ENCODE data around the gene DPYSL4. TPM values are rescaled to one million over a fixed set of nuclear protein-coding genes. Genes with fewer than 3 reads are reported as not detected.

The DPYSL4 gene
- total and polyA plus RNA-seq, 2 experiments from 2014 or later = 2.1 to 4.1 TPM

- no peaks in the 10 kb centered on the region for H3K79me2 ChIP-seq
- DNase-seq (ENCODE audit: low spot score) = no peak
- H3K27ac ChIP-seq = no peak overlapping the region
- H3K27me3 ChIP-seq = no peaks in the 10 kb centered on the region
- no peaks in the 10 kb centered on the region for H3K9me2 ChIP-seq (replicated peaks; ENCODE audit: insufficient read depth)
- TF ChIP-seq EZH2phosphoT487 (IDR thresholded peaks at IDR 0.05; ENCODE audit: low read depth, severe bottlenecking, unreplicated experiment) (no peak), EZH2 (IDR thresholded peaks at IDR 0.05; ENCODE audit: borderline replicate concordance) (no peak)
- TF ChIP-seq, protein P1, sequence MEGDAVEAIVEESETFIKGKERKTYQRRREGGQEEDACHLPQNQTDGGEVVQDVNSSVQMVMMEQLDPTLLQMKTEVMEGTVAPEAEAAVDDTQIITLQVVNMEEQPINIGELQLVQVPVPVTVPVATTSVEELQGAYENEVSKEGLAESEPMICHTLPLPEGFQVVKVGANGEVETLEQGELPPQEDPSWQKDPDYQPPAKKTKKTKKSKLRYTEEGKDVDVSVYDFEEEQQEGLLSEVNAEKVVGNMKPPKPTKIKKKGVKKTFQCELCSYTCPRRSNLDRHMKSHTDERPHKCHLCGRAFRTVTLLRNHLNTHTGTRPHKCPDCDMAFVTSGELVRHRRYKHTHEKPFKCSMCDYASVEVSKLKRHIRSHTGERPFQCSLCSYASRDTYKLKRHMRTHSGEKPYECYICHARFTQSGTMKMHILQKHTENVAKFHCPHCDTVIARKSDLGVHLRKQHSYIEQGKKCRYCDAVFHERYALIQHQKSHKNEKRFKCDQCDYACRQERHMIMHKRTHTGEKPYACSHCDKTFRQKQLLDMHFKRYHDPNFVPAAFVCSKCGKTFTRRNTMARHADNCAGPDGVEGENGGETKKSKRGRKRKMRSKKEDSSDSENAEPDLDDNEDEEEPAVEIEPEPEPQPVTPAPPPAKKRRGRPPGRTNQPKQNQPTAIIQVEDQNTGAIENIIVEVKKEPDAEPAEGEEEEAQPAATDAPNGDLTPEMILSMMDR (IDR thresholded peaks at IDR 0.05; ENCODE audit: poor library complexity) = no peak
- H4K20me1 ChIP-seq (ENCODE audit: insufficient read depth, poor library complexity, severe bottlenecking) = no peaks in the 10 kb centered on the region
- no peak overlapping the region for H3K4me3 ChIP-seq
- 91% methylated on average over 1 of the region's 1 CpG for WGBS (ENCODE audit: low lambda C conversion rate, missing lambda C conversion rate)
- H3K36me3 ChIP-seq (replicated peaks; ENCODE audit: insufficient read depth, low read depth) = no peaks in the 10 kb centered on the region
- H3K4me1 ChIP-seq (ENCODE audit: insufficient read depth) = no peaks in the 10 kb centered on the region
- no peak overlapping the region for H3K4me2 ChIP-seq
- H2AFZ ChIP-seq = no peak overlapping the region
- H3K9me3 ChIP-seq (ENCODE audit: low read depth) = no peaks in the 10 kb centered on the region
Observed at GRCh38 chr10:132154931-132155330, 31.8 kb upstream of the DPYSL4 start.

DNA sequence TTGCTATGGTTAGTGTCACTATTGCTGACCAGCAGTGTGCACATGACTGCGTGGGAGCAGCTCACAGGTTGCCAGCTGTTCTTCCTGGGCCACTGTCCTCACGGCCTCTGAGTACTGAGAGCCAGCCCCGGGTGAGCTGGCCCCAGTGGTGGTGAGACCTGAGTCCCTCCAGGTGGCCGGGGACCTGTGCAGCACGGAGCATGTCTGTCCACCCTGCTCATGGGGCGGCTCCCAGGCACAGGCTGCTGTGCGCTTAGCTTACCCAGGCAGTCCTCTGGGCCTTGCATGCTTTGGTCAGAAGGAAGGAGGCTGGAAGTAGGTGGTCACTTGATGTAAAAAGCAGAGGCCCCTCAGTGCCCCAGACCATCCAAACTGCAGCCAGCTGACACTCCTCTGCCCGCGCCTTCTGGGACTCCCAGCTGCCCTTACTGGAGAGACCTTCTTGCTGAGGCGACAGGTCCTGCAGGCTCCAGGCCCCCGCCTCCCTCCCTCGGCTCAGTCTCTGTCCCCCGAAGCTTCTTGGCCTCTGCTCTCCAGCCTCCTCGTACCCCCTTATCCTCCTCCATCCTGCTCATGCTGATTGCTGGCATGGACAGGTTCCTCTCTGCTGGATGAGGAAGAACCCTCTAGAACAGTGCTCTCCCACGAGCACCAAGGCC lies 30.9 kb upstream of the DPYSL4 start:
- H4K20me1 ChIP-seq (ENCODE audit: insufficient read depth, poor library complexity, severe bottlenecking) = no peaks in the 10 kb centered on the region
- H3K4me3 ChIP-seq = no peak overlapping the region
- no peaks in the 10 kb centered on the region for H3K9me2 ChIP-seq (replicated peaks; ENCODE audit: insufficient read depth)
- no peaks in the 10 kb centered on the region for H3K4me1 ChIP-seq (ENCODE audit: insufficient read depth)
- TF ChIP-seq, protein P1 (IDR thresholded peaks at IDR 0.05; ENCODE audit: poor library complexity) = no peak
- TF ChIP-seq EZH2phosphoT487 (IDR thresholded peaks at IDR 0.05; ENCODE audit: low read depth, severe bottlenecking, unreplicated experiment) (no peak), EZH2 (IDR thresholded peaks at IDR 0.05; ENCODE audit: borderline replicate concordance) (no peak)
- no peaks in the 10 kb centered on the region for H3K36me3 ChIP-seq (replicated peaks; ENCODE audit: insufficient read depth, low read depth)
- H2AFZ ChIP-seq = no peak overlapping the region
- 79% methylated on average over 15 of the region's 15 CpGs for WGBS (ENCODE audit: low lambda C conversion rate, missing lambda C conversion rate)
- no peaks in the 10 kb centered on the region for H3K79me2 ChIP-seq
- H3K4me2 ChIP-seq = no peak overlapping the region
- DNase-seq (ENCODE audit: low spot score) = no peak
- H3K27ac ChIP-seq = no peak overlapping the region
- no peaks in the 10 kb centered on the region for H3K27me3 ChIP-seq
- H3K9me3 ChIP-seq (ENCODE audit: low read depth) = no peaks in the 10 kb centered on the region

GRCh38 chr10:132156382-132156781 lies 30.4 kb upstream of the DPYSL4 start:
- H3K79me2 ChIP-seq = no peaks in the 10 kb centered on the region
- H3K9me3 ChIP-seq (ENCODE audit: low read depth) = no peaks in the 10 kb centered on the region
- H3K27me3 ChIP-seq = no peaks in the 10 kb centered on the region
- H3K9me2 ChIP-seq (replicated peaks; ENCODE audit: insufficient read depth) = no peaks in the 10 kb centered on the region
- H3K4me1 ChIP-seq (ENCODE audit: insufficient read depth) = no peaks in the 10 kb centered on the region
- no peak overlapping the region for H3K4me3 ChIP-seq
- 87% methylated on average over 7 of the region's 7 CpGs for WGBS (ENCODE audit: low lambda C conversion rate, missing lambda C conversion rate)
- no peak overlapping the region for H3K4me2 ChIP-seq
- no peak overlapping the region for H3K27ac ChIP-seq
- no peaks in the 10 kb centered on the region for H3K36me3 ChIP-seq (replicated peaks; ENCODE audit: insufficient read depth, low read depth)
- DNase-seq (ENCODE audit: low spot score) = no peak
- no peak overlapping the region for H2AFZ ChIP-seq
- H4K20me1 ChIP-seq (ENCODE audit: insufficient read depth, poor library complexity, severe bottlenecking) = no peaks in the 10 kb centered on the region
- no peak for TF ChIP-seq EZH2phosphoT487 (IDR thresholded peaks at IDR 0.05; ENCODE audit: low read depth, severe bottlenecking, unreplicated experiment)
- TF ChIP-seq, protein P1 (IDR thresholded peaks at IDR 0.05; ENCODE audit: poor library complexity) = no peak
- no peak for TF ChIP-seq EZH2 (IDR thresholded peaks at IDR 0.05; ENCODE audit: borderline replicate concordance)

All from hepatocyte (in vitro differentiated cells).